H1 (cell line): ENCODE data around the gene AMOTL2. TPM values are rescaled to one million over a fixed set of nuclear protein-coding genes. Genes with fewer than 3 reads are reported as not detected.

Experiments used
- CTCF ChIA-PET: fragments of 300-600 bp; sonication (Branson Sonifier 250); formaldehyde crosslinking; loops from one replicate; lab custom pipeline; 2021; ENCODE audit not compliant: partially characterized antibody; lab: Charles Lee
- POLR2A ChIA-PET: fragments of 300-600 bp; sonication (Branson Sonifier 250); formaldehyde crosslinking; loops from one replicate; lab custom pipeline; 2021; ENCODE audit warnings: inconsistent platforms; ENCODE audit not compliant: partially characterized antibody; lab: Charles Lee
- DNase-seq, 2 experiments: peaks; one replicate each; pipeline versions ENCODE4 v3.0.0 to v3.0.0-alpha.2; 2010 to 2022; ENCODE audit warnings: low spot score in 2 of 2, low read depth in 1 of 2, mixed read lengths in 1 of 2
- FAIRE-seq: peaks from 2 replicates; lab custom pipeline; 2011; peaks lifted over from hg19 to GRCh38; lab: Jason Lieb, UNC
- H2AFZ ChIP-seq: 2 replicates; pipeline ENCODE4 v1.8.1; 2012; ENCODE audit warnings: low read length, inconsistent platforms
- H2AK5ac ChIP-seq: 2 replicates; pipeline ENCODE4 v1.6.1; 2013; ENCODE audit warnings: low read depth, low read length
- H2BK120ac ChIP-seq: replicated peaks from 2 replicates; pipeline ENCODE3; 2013; ENCODE audit warnings: low read depth, low read length, inconsistent platforms
- H2BK12ac ChIP-seq: 2 replicates; pipeline ENCODE4 v1.6.1; 2013; ENCODE audit warnings: low read depth, low read length
- H2BK15ac ChIP-seq: 2 replicates; pipeline ENCODE4 v1.6.1; 2013; ENCODE audit warnings: low read length
- H2BK20ac ChIP-seq: 2 replicates; pipeline ENCODE4 v1.6.1; 2013; ENCODE audit warnings: low read length
- H2BK5ac ChIP-seq: 2 replicates; pipeline ENCODE4 v1.6.1; 2013; ENCODE audit warnings: low read depth, low read length
- H3K14ac ChIP-seq: 2 replicates; pipeline ENCODE4 v1.6.1; 2013; ENCODE audit warnings: inconsistent platforms; ENCODE audit not compliant: insufficient read length
- H3K18ac ChIP-seq: 2 replicates; pipeline ENCODE4 v1.6.1; 2013; ENCODE audit warnings: low read length; ENCODE audit errors: extremely low read depth
- H3K23ac ChIP-seq: 2 replicates; pipeline ENCODE4 v1.6.1; 2013; ENCODE audit warnings: inconsistent platforms; ENCODE audit not compliant: insufficient read length
- H3K23me2 ChIP-seq: 2 replicates; pipeline ENCODE4 v1.6.1; 2013; ENCODE audit warnings: low read depth, low read length
- H3K27ac ChIP-seq: 2 replicates; pipeline ENCODE4 v1.6.1; 2011; ENCODE audit warnings: low read depth, low read length, inconsistent platforms
- H3K27me3 ChIP-seq, 4 experiments: replicated peaks in 1 of 4; 1 replicate in 1 of 4; 2 replicates in 3 of 4; pipeline versions ENCODE4 v1.6.1 to v1.8.1; 2011 to 2013; ENCODE audit warnings: low read length in 3 of 4, mild to moderate bottlenecking in 3 of 4, inconsistent platforms in 2 of 4, mixed read lengths in 2 of 4, moderate library complexity in 1 of 4; ENCODE audit not compliant: control insufficient read depth in 3 of 4, insufficient read depth in 3 of 4; ENCODE audit errors: extremely low read depth in 1 of 4
- H3K36me3 ChIP-seq, 4 experiments: 2 replicates each; pipeline versions ENCODE4 v1.6.1 to v1.8.1; 2011 to 2013; ENCODE audit warnings: mild to moderate bottlenecking in 4 of 4, low read length in 3 of 4, moderate library complexity in 2 of 4, control low read depth in 1 of 4, inconsistent platforms in 1 of 4; ENCODE audit not compliant: insufficient read depth in 4 of 4, control insufficient read depth in 2 of 4
- H3K4ac ChIP-seq: replicated peaks from 2 replicates; pipeline ENCODE3; 2013; ENCODE audit warnings: low read length, low read depth, mixed read lengths, inconsistent platforms; ENCODE audit not compliant: insufficient read length
- H3K4me1 ChIP-seq, 4 experiments: replicated peaks in 1 of 4; 1 replicate in 1 of 4; 2 replicates in 3 of 4; pipeline versions ENCODE4 v1.6.1 to v1.8.1; 2011 to 2013; ENCODE audit warnings: low read length in 3 of 4, inconsistent platforms in 2 of 4, mixed read lengths in 1 of 4; ENCODE audit not compliant: insufficient read depth in 4 of 4, control insufficient read depth in 3 of 4
- H3K4me2 ChIP-seq, 2 experiments: 2 replicates each; pipeline versions ENCODE4 v1.6.1 to v1.8.1; 2011 to 2013; ENCODE audit warnings: low read depth in 2 of 2, low read length in 2 of 2, control low read depth in 1 of 2, inconsistent platforms in 1 of 2, mild to moderate bottlenecking in 1 of 2; ENCODE audit not compliant: insufficient read depth in 1 of 2
- H3K4me3 ChIP-seq, 4 experiments: fragments of 200-600, 300-600 bp in 1 of 4; sonication (generic), shearing (Covaris generic), sonication (Bioruptor Twin) in 1 of 4; 2 replicates each; pipeline versions ENCODE4 v1.5.1 to v1.8.1; 2011 to 2016; ENCODE audit warnings: low read length in 4 of 4, low read depth in 3 of 4, control low read depth in 2 of 4, inconsistent platforms in 2 of 4, mild to moderate bottlenecking in 2 of 4, mixed read lengths in 1 of 4, moderate library complexity in 1 of 4; ENCODE audit not compliant: insufficient read depth in 2 of 4; ENCODE audit errors: extremely low read depth in 1 of 4
- H3K56ac ChIP-seq: replicated peaks from 2 replicates; pipeline ENCODE3; 2013; ENCODE audit warnings: low read depth, mild to moderate bottlenecking, mixed read lengths, low read length, inconsistent platforms; ENCODE audit not compliant: insufficient read length
- H3K79me1 ChIP-seq: 2 replicates; pipeline ENCODE4 v1.6.1; 2013; ENCODE audit warnings: low read depth, low read length, control low read depth
- H3K79me2 ChIP-seq, 2 experiments: 2 replicates each; pipeline versions ENCODE4 v1.6.1 to v1.8.1; 2012 to 2013; ENCODE audit warnings: low read length in 2 of 2, mild to moderate bottlenecking in 2 of 2, inconsistent platforms in 1 of 2; ENCODE audit not compliant: insufficient read depth in 2 of 2, control insufficient read depth in 1 of 2
- H3K9ac ChIP-seq, 4 experiments: replicated peaks in 1 of 4; 1 replicate in 1 of 4; 2 replicates in 3 of 4; pipeline versions ENCODE4 v1.6.1 to v1.8.1; 2011 to 2013; ENCODE audit warnings: low read depth in 3 of 4, low read length in 3 of 4, control low read depth in 2 of 4, mild to moderate bottlenecking in 2 of 4, moderate library complexity in 2 of 4, inconsistent platforms in 1 of 4; ENCODE audit errors: extremely low read depth in 1 of 4
- H3K9me3 ChIP-seq, 2 experiments: 2 replicates each; pipeline versions ENCODE4 v1.6.1 to v1.8.1; 2012 to 2013; ENCODE audit warnings: mild to moderate bottlenecking in 2 of 2, moderate library complexity in 2 of 2, control low read depth in 1 of 2, inconsistent platforms in 1 of 2, low read depth in 1 of 2, low read length in 1 of 2, mixed read lengths in 1 of 2; ENCODE audit not compliant: insufficient read depth in 2 of 2
- H4K20me1 ChIP-seq, 2 experiments: replicated peaks in 1 of 2; 2 replicates each; pipeline versions ENCODE3 to v1.8.1; 2011 to 2013; ENCODE audit warnings: inconsistent platforms in 2 of 2, low read length in 2 of 2, mild to moderate bottlenecking in 1 of 2; ENCODE audit not compliant: insufficient read depth in 2 of 2, control insufficient read depth in 1 of 2
- H4K5ac ChIP-seq: 2 replicates; pipeline ENCODE4 v1.6.1; 2013; ENCODE audit warnings: low read length, low read depth, mixed read lengths, inconsistent platforms; ENCODE audit not compliant: insufficient read length
- H4K8ac ChIP-seq: 2 replicates; pipeline ENCODE4 v1.8.0; 2013; ENCODE audit warnings: mild to moderate bottlenecking, moderate library complexity, low read length, inconsistent platforms; ENCODE audit not compliant: insufficient read depth; ENCODE audit errors: extremely low read depth
- H4K91ac ChIP-seq: replicated peaks from 2 replicates; pipeline ENCODE3; 2013; ENCODE audit warnings: low read length, mixed read lengths, inconsistent platforms; ENCODE audit not compliant: insufficient read length
- BCL11A ChIP-seq, 2 experiments: IDR thresholded peaks; one replicate each; pipeline ENCODE4 v1.6.1; 2011; ENCODE audit warnings: low read depth in 2 of 2, low read length in 2 of 2, mild to moderate bottlenecking in 2 of 2
- CBX5 ChIP-seq: fragments of 300-800, 300-1000 bp; sonication (generic); IDR thresholded peaks from 2 replicates; pipeline ENCODE4 v1.7.1; 2016; ENCODE audit warnings: antibody characterized with exemption, low read length, low read depth
- CTBP2 ChIP-seq: IDR thresholded peaks from 2 replicates; pipeline ENCODE4 v1.7.0; 2011; ENCODE audit warnings: borderline replicate concordance, mild to moderate bottlenecking, moderate library complexity, mixed read lengths, low read length; ENCODE audit not compliant: insufficient read depth, insufficient read length
- HDAC6 ChIP-seq: IDR thresholded peaks from one replicate; pipeline ENCODE4 v1.7.1; 2012; ENCODE audit warnings: low read depth, mild to moderate bottlenecking, inconsistent platforms, low read length, moderate library complexity
- KDM1A ChIP-seq: fragments of 200-600, 300-600 bp; sonication (generic); IDR thresholded peaks from 2 replicates; pipeline ENCODE4 v1.7.1; 2016; ENCODE audit warnings: mild to moderate bottlenecking, low read length, borderline replicate concordance
- POLR2AphosphoS5 ChIP-seq: IDR thresholded peaks from 2 replicates; pipeline ENCODE4 v1.6.1; 2011; ENCODE audit warnings: low read depth, low read length
- RXRA ChIP-seq: IDR thresholded peaks from 2 replicates; pipeline ENCODE4 v1.6.1; 2011; ENCODE audit warnings: low read depth, mild to moderate bottlenecking, low read length, moderate library complexity; ENCODE audit not compliant: insufficient read depth
- SUZ12 ChIP-seq: fragments of 200-600 bp; sonication (generic); IDR thresholded peaks from 2 replicates; pipeline ENCODE4 v1.6.1; 2012; ENCODE audit warnings: mild to moderate bottlenecking, inconsistent platforms, low read length, moderate library complexity, mixed read lengths
- WGBS, 2 experiments: shearing (Covaris generic) in 1 of 2; methylation state at CpG; one replicate each; pipeline versions ENCODE4 v1.1.6 to v1.1.7; 2013 to 2015; ENCODE audit warnings: low lambda C conversion rate in 2 of 2, mixed read lengths in 2 of 2, inconsistent platforms in 1 of 2, low coverage in 1 of 2, missing lambda C conversion rate in 1 of 2; ENCODE audit not compliant: insufficient replicate concordance in 2 of 2, insufficient coverage in 1 of 2, insufficient read length in 1 of 2; ENCODE audit errors: extremely low coverage in 1 of 2, missing lambda C conversion rate in 1 of 2; 5-methylcytosine and 5-hydroxymethylcytosine counted together
- polyA plus RNA-seq, 7 experiments: library from polyadenylated mRNA; depleted of rRNA in 3 of 7; stranded (reverse) in 5 of 7; unstranded in 2 of 7; fragments of >200 nt in 5 of 7; fragments of 200-250 nt in 2 of 7; gene quantifications; 1 replicate in 5 of 7; 2 replicates in 1 of 7; 4 replicates in 1 of 7; pipeline versions ENCODE4 v1.2.1 to v1.2.3, GENCODE V29; 2011 to 2013; ENCODE audit warnings: missing spikeins in 2 of 7, mixed read lengths in 2 of 7
- total RNA-seq: library from RNA; stranded (reverse); fragmentation: NEBNext Ultra II Directional; extraction: Animal tissue kit (Norgen Biotek cat#: 25700); gene quantifications from 2 replicates; pipeline ENCODE4 v1.2.1, GENCODE V29; 2021
- TF ChIP-seq, protein P1 (sequence below): IDR thresholded peaks from 2 replicates; pipeline ENCODE4 v1.6.1; 2011; ENCODE audit warnings: low read length, improper control_type of control experiment

AMOTL2 gene
- total and polyA plus RNA-seq, 2 of the 8 experiments (the other 6 are each of a cell fraction or from before 2014, with no cell fraction given) = 19.0 to 63.7 TPM

DNA sequence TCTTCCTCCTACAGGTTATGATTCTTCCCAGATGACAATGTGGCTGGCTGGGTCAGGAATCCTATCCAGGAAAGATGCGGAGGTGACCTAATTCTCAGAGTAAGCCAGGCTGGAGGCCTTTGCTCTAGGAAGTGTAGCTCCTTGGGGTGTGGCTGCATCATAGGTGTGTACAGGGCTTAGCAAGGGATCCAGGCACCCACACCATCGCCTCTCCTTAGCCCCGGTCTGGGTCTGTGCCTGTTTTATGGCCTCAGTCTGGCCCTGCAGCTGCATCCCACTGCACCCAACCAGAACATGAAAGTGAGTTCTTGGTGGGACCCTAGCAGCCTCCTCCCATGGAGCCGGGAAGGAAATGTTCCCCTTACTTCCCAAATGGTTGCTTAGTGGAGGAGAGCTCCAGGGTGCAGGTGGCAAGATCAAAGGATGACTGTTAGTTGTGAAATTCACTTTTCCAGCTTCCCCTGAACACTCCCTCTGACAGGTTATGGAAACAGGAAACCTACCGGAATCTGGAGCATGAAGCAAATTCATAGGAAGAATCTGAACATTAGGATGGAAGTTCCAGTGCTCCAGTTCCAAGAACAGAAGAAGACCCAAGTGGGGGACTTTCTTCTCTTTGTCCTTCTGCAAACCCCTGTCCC lies 2.7 kb upstream of the AMOTL2 start:
- Histone ChIP-seq H3K18ac (peak overlapping the region; percentile 62; the same call in 1 of the 2 replicates), H2BK20ac (no peak overlapping the region), H3K36me3 (no peaks in the 10 kb centered on the region; a peak in 1 of 8 replicates), H2BK15ac (peak overlapping the region; percentile 55; the same call in 1 of the 2 replicates), H3K23me2 (peaks cover 16% of the 10 kb centered on the region; the same call in 1 of the 2 replicates), H4K91ac (no peak overlapping the region), H2AFZ (no peak overlapping the region), H3K4me1 (peaks cover 18 to 39% (median 32%) of the 10 kb centered on the region in 4 experiments), H3K9me3 (no peaks in the 10 kb centered on the region), H3K27me3 (peaks cover 7 to 32% (median 25%) of the 10 kb centered on the region in 4 experiments), H2BK5ac (no peak overlapping the region), H2AK5ac (no peak overlapping the region), H4K5ac (no peak overlapping the region), H4K20me1 (peaks cover 8 to 13% of the 10 kb centered on the region in 2 experiments), H2BK120ac (no peak overlapping the region), H3K79me2 (peaks cover 0 to 15% of the 10 kb centered on the region in 2 experiments; a peak in 2 of 4 replicates), H3K56ac (no peak overlapping the region), H3K4ac (no peak overlapping the region), H3K79me1 (peaks cover 2% of the 10 kb centered on the region), H4K8ac (no peak overlapping the region), H3K4me3 (no peak overlapping the region), H3K9ac (no peak overlapping the region; a peak in 1 of 7 replicates), H3K14ac (no peak overlapping the region), H3K4me2 (no peak overlapping the region), H3K23ac (no peak overlapping the region), H3K27ac (no peak overlapping the region), H2BK12ac (peak overlapping the region; percentile 13; the same call in 1 of the 2 replicates)
- no peak for TF ChIP-seq RXRA
- TF ChIP-seq HDAC6 = no peak
- TF ChIP-seq CTBP2 = no peak
- no peak for TF ChIP-seq KDM1A
- TF ChIP-seq CBX5 = no peak
- TF ChIP-seq POLR2AphosphoS5 = no peak
- TF ChIP-seq BCL11A (IDR thresholded peaks at IDR 0.05; ENCODE audit: low read depth in 2 of 2, low read length in 2 of 2) = no peak
- no peak for TF ChIP-seq SUZ12
- TF ChIP-seq, protein P1, sequence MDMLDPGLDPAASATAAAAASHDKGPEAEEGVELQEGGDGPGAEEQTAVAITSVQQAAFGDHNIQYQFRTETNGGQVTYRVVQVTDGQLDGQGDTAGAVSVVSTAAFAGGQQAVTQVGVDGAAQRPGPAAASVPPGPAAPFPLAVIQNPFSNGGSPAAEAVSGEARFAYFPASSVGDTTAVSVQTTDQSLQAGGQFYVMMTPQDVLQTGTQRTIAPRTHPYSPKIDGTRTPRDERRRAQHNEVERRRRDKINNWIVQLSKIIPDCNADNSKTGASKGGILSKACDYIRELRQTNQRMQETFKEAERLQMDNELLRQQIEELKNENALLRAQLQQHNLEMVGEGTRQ = no peak
- WGBS, 2 experiments = 91% methylated on average over 5 of the region's 5 CpGs; no CpG with 5 or more reads in 1 of the 2 experiments
- no peak for DNase-seq
- POLR2A ChIA-PET = interaction anchor here (1.1 to 45.2 kb wide), 6 partner anchors 10 to 96 kb away, joined by 3 to 1731 read pairs (median 5); no protein-coding TSS in a partner anchor
- no peak for FAIRE-seq
- CTCF ChIA-PET = interaction anchor here (0.6 to 14.7 kb wide), 21 partner anchors 8 to 101 kb away, joined by 3 to 144 read pairs (median 9); no protein-coding TSS in a partner anchor
